HFF-Myc (cell line): ENCODE results near the gene MAP3K7.

Experiments
- DNase-seq: peaks from one replicate; pipeline ENCODE4 v3.0.0-alpha.2; 2011; ENCODE audit warnings: low read depth; ENCODE audit errors: extremely low read depth
- H3K4me3 ChIP-seq: replicated peaks from 2 replicates; pipeline ENCODE4 v1.5.1; 2011; ENCODE audit warnings: low read depth, mild to moderate bottlenecking, control low read depth, low read length
- CTCF ChIP-seq: IDR thresholded peaks from 2 replicates; pipeline ENCODE4 v1.5.1; 2012; ENCODE audit warnings: mild to moderate bottlenecking, low read depth, low read length, control low read depth; ENCODE audit errors: missing control alignments

Gene MAP3K7

GRCh38 chr6:90533615-90534336 is 53.1 kb downstream of the MAP3K7 start:
- DNase-seq: no peak
- no peak for TF ChIP-seq CTCF
- H3K4me3 ChIP-seq: no peak overlapping the region

GRCh38 chr6:90530882-90531281 is 56.0 kb downstream of the MAP3K7 start:
- DNase-seq: no peak
- no peak overlapping the region for H3K4me3 ChIP-seq

GRCh38 chr6:90525421-90525820 is 61.5 kb downstream of the MAP3K7 start:
- no peak for TF ChIP-seq CTCF
- H3K4me3 ChIP-seq: no peak overlapping the region
- DNase-seq: no peak

More at GRCh38 chr6:90530882-90531281, 56.0 kb downstream of the MAP3K7 start:
- no peak for TF ChIP-seq CTCF

- DNase-seq: no peak
- H3K4me3 ChIP-seq: no peak overlapping the region
These were observed 63.0 kb downstream of the MAP3K7 start for GRCh38 chr6:90523779-90524310.

GRCh38 chr6:90521955-90522354 is 64.9 kb downstream of the MAP3K7 start:
- DNase-seq: no peak
- TF ChIP-seq CTCF: no peak
- no peak overlapping the region for H3K4me3 ChIP-seq

More at GRCh38 chr6:90523779-90524310, 63.0 kb downstream of the MAP3K7 start:
- TF ChIP-seq CTCF: no peak

- no peak for TF ChIP-seq CTCF
- DNase-seq: no peak
- H3K4me3 ChIP-seq: no peak overlapping the region
These were observed 70.7 kb downstream of the MAP3K7 start for GRCh38 chr6:90516074-90516660.
